Measurements from ENCODE around the gene NDST4.

The NDST4 gene

DNA sequence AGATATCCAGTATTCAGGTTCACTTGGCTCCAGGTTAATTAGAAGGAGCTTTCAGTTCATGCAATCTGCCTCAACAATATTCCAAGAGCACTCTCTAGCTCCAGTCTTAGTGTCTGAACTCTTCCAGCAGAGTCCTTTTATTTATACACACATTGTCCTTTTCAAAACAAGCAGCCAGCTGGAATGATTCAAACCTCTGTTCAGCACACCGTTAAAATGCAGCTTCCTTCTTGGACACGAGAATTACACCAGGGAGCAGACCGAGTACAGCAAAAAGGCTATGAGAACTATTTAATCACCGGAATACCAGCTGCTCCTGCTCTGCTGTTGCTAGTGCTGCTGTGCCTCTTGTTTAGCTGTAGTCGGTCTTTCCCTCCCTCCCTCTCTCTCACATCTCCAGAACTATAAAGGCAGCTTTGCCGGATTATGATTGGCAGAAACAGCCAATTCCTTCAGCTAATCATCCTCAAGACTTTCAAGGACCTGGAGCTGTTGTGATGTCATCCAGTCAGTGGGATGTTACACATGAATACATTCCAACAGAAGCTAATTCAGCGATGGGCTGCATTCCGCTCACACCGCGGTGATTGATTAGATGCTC, at the start of gene NDST4:
Gene NDST4, minus strand, starts transcription at position 115 of the 601 bp plus-strand sequence. CDS start 36,584 bp downstream, outside the sequence.
- peak; percentile 20 to 36 for DNase-seq (ENCODE audit: low read depth in 2 of 2)

DNA sequence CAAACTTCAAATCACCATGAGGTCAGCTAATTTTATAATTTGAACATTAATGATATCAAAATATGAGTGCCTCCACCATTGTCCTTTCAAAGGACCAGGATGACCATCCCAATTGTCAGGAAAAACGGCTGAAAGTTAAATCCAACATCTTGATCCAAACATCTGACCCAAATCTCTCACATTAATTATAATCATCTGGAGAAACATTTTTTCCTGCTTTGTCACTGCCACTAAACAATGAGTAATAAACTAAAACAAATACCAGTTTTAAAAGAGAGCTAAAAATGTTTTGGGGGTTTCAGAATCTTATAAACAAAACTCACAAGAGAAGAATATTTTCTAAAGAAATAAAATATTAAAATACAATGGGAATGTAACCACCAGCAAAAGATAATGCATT, 45.7 kb upstream of the NDST4 start:
- DNase-seq (ENCODE audit: low read depth in 2 of 2): peak in 1 of 2 experiments; percentile 50

GRCh38 chr4:115158296-115158695, 44.9 kb upstream of the NDST4 start:
- no peak for DNase-seq (ENCODE audit: low read depth in 2 of 2)

DNA sequence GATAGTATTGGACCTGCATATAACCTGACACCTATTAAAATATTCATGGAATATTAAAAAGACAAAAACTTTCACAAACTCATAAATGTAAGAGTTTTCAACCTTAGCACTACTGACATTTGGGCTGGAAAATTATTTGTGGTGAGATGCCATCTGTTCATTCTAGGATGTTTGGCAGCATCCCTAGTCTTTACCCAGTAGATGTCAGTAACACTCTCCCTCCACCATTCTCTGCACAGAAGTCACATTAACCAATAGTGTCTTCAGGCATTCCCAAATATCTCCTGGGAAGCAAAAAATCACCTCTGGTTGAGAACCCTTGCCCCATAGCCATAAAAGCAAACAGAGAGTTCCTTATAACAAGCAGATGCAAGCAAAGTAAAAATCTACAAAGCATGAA, 41.4 kb upstream of the NDST4 start:
- peak in 1 of 2 experiments; percentile 16 for DNase-seq (ENCODE audit: low read depth in 2 of 2)

- DNase-seq (ENCODE audit: low read depth in 2 of 2): no peak
Observed at GRCh38 chr4:115152965-115153364, 39.5 kb upstream of the NDST4 start.

GRCh38 chr4:115152081-115152480, 38.7 kb upstream of the NDST4 start:
- DNase-seq (ENCODE audit: low read depth in 2 of 2): no peak

DNA sequence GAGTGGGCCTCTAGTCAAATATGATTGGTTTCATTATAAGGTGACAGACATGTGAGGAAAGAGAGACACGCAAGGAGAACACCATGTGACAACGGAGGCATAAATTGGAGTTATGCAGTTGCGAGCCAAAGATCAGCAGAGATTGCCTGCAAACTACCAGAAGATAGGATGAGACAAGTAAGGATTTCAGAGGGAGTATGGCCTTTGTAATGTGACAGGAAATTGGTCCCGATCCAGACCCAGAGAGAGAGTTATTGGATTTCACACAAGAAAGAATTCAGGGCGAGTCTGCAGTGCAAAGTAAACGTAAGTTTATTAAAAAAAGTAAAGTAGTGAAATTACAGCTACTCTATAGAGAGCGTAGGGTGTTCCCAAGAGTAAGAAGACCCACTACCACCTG, 35.7 kb upstream of the NDST4 start:
- DNase-seq (ENCODE audit: low read depth in 2 of 2): no peak

GRCh38 chr4:115145393-115146160, 32.2 kb upstream of the NDST4 start:
- no peak for DNase-seq (ENCODE audit: low read depth in 2 of 2)

- DNase-seq (ENCODE audit: low read depth in 2 of 2): no peak
Observed at GRCh38 chr4:115128037-115128436, 14.6 kb upstream of the NDST4 start.

DNA sequence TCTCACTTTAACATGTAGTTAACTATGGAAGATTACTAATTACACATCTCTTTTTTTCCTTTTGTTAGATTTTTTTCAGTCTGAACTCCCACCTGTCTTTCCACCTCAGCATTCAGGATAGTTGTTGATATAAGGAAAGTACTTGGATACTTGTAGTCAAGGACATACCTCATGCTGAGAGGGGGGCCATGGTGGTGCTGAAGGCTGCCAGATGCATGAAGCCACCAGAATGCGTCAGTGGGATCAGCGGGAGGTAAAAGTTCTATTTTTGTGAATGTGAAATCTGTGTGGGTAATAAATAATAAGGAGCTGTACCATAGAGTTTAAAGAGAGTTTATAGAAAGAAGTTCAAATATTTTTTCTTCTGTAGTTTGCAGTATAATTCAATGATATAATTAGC, 13.1 kb upstream of the NDST4 start:
- peak; percentile 20 to 23 for DNase-seq (ENCODE audit: low read depth in 2 of 2)

- no peak for DNase-seq (ENCODE audit: low read depth in 2 of 2)
Observed at GRCh38 chr4:115121351-115122043, 8.1 kb upstream of the NDST4 start.

- no peak for DNase-seq (ENCODE audit: low read depth in 2 of 2)
Observed at GRCh38 chr4:115119804-115120352, 6.5 kb upstream of the NDST4 start.

DNA sequence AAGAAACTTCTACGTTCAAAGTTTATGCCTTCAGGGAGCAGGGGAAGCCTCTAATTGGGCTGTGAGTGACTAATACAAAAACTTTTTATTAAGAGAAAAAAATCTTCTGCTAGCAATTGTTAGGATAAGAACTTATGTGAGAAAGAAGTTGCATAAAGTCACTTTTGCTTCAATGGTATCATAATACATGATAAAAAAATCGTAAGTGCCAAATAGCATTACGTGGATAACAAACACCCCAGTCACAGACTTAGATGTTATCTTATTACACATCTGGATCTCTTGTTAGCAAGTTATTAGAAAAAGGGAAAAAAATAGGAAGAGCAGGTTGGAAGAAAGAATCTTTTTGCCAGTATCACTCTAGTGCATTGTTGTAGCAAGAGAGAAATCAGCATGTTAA, 4.2 kb upstream of the NDST4 start:
- DNase-seq (ENCODE audit: low read depth in 2 of 2): no peak

- no peak for DNase-seq (ENCODE audit: low read depth in 2 of 2)
Observed at GRCh38 chr4:115110191-115111181, 2.9 kb downstream of the NDST4 start.

DNA sequence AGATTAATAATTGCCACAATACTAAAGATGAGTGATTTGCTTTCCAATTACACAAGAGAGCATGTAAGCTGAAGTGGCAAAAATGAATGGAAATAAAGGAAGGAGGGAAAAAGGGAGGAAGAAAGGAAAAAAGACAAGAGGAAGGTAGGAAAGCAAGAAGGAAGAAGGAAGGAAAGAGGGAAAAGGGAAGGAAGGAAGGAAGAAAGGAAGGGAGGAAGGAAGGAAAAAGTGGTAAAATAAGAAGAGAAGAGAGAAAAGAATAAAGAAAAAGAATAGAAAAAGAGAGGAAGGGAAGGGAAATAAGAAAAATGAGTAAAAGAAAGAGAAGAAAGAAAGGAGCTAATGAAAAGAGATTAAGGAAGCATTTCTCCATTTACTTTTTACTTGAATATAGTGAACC, 4.6 kb downstream of the NDST4 start:
- DNase-seq (ENCODE audit: low read depth in 2 of 2): no peak

DNA sequence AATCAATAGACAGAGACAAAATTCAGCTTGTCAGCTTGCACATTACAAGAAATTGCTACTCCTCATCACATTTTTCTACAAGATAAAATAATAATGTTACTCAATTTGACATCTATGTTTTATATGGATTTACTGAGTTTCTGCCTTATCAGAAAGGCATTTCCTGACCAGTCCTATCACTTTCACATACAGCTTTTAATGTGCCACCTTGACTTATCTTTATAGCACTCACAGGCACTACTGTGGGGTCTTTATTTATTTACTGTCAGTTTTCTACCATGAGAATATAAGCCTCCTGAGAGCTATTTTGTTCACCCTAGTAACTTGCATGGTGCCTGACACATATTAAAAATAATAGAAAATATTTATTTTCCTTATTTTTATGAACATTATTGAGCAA, 6.0 kb downstream of the NDST4 start:
- no peak for DNase-seq (ENCODE audit: low read depth in 2 of 2)

- DNase-seq (ENCODE audit: low read depth in 2 of 2): no peak
Observed at GRCh38 chr4:115101675-115102074, 11.7 kb downstream of the NDST4 start.

DNA sequence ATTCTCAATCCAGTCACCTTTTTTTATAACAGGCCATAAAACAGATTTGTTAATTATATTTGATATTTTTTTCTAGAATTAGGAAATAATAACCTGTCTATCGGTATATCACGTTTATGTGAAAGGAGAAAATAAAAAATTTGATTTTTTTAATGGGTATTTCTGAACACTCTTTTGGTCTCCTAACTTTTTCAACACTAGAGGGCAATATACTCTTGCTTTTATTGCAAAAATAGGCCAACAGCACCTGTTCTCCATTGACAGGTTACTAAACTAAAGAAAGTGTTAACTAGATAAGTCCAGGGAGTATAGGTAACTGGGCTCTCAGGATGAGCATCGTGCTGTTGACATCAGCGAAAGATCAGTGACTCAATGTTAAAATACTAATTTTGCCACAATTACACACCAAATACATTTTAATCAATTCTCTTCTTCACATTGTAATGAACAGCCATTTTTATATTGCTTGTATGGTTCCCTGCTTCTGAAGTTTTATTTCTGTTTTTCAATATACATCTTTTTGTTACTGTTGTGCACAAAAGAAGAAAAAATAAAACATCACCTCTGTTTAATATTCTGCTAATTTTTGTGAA, 22.8 kb downstream of the NDST4 start:
- DNase-seq (ENCODE audit: low read depth in 2 of 2): peak in 1 of 2 experiments; percentile 12

GRCh38 chr4:115082633-115083032, 30.8 kb downstream of the NDST4 start:
- no peak for DNase-seq (ENCODE audit: low read depth in 2 of 2)

GRCh38 chr4:115076691-115077090, 36.7 kb downstream of the NDST4 start:
- no peak for DNase-seq (ENCODE audit: low read depth in 2 of 2)

- no peak for DNase-seq (ENCODE audit: low read depth in 2 of 2)
Observed at GRCh38 chr4:115058533-115058932, 54.9 kb downstream of the NDST4 start.

All from fibroblast of skin of left quadriceps (primary cell).